Activated gamma-delta T cell treated with anti-CD3 and anti-CD28 coated beads, Interleukin-2, amount 50 U/mL, for 16 hours (primary cell): ENCODE data around the gene CD164L2.

Experiments used
- DNase-seq: peaks from one replicate; pipeline ENCODE4 v3.0.0-alpha.2; 2020; ENCODE audit warnings: low read depth

The CD164L2 gene

DNA sequence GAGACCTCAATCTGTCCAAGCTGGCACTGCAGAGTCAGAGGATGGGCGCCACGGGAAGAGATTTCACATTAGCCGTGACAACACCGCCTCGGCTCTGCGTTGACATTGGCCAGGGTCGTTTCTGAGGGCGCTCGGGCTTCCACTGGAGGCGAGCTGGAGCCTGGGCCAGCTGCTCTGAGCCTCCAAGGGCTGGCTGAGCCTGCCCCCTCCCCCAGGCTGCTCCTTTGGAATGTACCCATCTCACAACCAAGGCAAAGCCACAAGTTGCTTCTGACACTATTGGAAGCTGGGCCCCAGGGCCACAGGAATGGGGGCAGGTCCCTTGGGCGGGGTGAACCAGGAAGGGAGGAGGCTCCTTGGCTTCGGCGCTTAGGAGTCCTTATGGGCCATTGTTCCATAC lies 21.9 kb upstream of the CD164L2 start:
- no peak for DNase-seq

DNA sequence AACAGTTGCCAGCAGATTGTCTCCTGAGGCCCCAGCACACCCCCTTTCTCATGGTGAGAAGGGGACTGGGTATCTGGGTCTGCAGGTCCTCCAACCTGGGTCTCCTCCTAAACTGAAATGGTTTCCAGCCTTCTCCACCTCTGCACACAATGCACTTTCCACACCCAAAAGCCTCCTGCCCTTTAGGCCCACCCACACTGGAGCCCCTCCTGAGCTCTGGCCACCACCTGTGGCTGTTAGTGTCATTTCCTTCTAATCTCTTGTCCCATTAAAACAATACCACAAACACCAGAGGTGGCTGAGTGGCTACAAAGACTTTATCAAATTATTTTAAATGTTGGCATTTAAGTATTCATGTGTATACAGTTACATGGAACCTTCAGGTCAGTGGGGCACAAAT lies 20.8 kb upstream of the CD164L2 start:
- DNase-seq: no peak

DNA sequence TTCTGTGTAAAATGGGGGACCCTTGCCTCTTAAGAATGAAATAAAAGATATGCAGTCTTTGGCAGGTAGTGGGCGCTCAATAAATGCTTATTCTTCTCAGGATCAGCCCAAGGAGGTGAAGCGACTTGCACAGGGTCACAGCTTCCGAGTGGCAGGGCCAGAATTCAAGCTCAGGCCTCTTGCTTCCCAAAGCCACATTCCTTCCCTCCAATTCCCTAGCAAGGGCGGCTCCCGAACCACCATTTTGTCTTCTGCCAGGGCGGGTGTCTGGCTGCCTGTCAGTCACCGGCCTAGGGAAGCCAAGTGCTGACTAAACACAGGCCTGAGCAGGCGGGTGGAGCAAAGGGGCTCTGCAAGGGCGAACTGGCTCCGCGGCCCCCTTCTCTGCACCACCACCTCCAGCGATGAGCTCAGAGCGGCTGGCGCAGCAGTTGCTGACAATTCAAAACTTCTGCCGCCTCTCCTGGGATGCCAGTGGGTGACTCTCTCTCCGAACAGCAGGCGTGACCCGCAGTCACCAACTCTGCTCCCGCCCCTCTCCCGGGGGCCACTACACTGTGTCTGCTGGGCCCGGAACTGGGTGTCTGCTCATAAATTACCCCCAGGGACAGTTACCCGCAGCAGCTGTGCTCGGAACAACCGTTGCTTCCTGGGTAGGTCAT lies 20.1 kb upstream of the CD164L2 start:
- DNase-seq: no peak

DNA sequence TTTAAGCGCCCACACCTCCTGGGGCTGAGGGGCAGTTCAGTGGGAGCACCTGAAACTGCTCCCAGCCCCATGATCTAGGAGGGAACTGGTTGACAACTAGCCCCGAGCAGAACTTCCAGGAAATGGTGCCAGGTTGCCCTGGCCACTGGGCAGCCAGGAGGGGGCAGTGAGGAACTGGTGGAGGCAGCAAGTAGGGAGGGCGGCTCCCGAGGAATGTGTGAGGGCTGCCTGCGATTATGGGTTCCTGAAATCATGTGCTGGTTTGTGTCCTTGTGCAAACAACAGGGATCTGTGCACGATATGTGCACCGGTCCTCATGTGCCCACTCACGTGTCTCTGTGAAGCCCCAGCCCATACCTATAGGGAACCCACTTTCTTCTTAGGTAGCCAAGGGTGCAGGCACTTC lies 19.2 kb upstream of the CD164L2 start:
- no peak for DNase-seq

DNA sequence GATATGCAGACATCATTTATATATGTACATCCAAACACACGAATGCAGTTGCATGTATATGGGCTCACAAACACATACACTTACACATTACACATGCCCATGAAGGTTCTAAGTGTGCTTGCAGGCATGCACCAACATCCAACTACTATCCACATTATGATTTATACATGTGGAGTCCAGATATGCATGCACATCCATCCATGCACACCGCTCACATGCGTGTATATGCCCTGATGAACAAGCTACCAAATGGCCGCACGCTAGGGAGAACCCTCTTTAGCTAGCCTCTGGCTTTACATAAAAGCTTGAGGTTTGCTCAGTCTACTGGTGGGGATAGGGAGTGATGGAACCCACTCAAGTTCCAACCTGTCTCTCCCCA lies 17.8 kb upstream of the CD164L2 start:
- DNase-seq: no peak

DNA sequence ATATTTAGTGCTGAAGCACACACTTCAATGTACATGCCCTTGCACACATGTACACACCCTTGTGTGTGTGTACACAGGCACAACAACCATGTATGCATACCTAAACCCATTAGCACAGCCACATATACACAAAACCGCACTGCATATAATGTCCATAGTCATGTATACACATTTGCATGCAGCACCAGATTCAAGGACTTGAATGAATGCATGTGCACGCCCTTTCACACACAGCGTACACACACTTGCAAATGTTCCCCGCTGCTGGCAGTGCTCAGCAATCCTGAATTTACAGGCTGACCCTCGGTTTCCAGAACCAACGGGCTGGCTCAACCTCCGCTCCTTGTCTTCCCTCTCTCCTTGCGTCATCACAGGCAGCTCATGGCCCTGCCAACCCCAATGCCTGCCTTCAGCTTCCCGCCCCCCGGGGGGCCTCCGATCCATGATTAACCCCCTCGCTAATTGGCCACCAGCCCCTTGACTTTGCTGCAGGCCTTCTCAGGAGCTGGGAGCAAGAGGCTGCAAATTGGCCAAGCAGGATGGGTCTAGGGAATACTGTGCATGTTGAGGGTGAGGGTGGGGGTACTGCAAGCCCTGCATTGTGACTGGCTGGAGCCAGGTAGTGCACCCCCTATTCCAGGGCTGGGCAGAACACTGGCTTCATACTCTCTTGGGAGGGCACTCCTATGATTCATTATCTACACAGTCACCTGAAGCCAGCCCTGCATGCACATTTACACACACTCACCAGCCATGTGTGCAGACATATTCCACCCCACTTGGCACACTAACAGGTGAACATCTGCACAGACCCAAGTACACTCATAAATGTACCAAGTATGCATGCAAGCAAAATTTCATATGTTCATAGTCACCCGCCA lies 17.2 kb upstream of the CD164L2 start:
- DNase-seq: no peak

DNA sequence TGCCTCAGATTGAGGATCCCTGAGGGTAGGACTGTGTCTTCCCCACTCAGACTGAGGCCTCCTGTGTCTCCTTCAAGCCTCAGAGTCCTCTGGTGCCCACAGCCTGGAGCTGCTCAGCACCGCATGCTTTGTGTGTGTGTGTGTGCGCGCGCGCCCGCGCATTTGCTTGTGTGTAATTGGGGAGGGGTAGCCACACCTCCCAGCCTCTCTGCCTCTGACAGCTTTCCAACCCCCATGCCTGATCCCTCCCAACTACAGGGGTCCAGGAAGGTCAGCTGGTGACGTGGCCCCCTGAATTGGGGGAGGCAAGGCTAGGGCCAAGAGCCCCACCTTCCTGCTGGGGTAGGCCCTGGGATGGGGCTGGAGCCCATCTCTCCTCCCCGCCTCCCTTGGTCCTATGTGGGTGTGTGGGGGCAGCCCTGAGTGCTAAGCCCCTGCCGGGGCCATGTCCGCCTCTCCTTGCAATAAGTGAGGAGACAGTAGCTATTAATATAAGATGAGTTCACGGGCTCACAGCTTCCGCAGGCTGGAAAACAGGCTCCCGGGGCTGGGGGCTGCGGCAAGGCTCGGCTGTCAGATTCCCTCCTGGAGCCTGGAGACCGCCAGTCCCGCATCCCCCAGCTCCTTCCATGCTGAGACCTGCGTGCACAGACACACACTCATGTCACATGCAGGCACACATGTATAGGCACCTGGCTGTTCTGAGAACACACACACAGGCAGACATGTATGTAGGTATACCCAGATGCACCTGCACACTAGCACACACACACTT lies 16.3 kb upstream of the CD164L2 start:
- DNase-seq: no peak

DNA sequence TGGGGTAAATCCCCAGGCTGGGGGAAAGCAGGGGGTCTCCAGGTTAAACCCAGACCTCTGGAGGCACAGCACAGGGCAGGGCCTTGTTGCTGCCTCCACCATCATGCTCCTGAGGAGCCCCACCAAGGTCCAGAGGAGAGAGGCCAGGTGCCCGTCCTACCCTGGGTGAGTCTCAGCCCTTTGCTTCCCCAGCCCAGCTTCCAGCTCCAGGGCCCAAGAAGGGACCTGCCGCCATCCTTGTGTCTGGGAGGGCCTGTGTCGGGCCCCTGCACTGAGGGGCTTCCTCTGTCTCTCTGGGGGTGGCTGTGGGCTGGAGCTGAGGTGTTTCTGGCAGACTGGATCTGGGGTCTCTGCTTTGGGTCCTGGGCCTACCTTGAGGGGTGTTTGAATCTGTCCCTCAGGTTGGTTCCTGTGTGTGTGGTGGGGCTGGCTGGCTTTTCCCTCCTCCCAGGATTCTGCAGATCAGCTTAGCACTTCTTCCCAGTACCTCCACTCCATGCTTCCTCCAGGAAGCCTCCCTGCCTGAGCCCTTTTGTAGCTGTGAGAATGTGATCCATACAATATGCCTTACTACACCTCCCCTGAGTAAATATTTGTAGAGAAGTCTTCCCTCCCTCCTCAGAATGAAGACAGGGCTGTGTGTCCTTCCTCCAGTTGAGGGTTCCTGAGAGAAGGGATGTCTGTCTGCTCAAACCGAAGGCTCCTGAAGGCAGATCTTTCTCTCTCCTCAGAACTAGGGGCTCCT lies 15.4 kb upstream of the CD164L2 start:
- no peak for DNase-seq

DNA sequence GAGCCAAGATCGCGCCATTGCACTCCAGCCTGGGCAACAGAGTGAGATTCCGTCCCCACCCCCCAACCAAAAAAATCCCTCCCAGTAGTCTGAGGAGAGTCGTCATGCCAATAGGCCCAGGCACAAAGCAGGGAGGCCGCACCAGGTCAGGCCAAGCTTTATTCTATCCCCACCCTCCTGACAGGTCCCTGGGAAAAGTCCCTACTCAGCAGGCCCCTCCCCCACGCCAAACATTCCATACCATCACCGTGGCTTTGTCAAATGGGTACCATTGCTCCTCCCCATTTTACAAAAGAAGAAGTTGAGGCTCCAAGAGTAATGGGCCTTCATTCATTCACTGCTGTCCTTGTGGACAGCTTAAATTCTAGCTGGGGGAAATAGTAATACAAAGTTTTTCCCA lies 14.6 kb upstream of the CD164L2 start:
- DNase-seq: no peak

DNA sequence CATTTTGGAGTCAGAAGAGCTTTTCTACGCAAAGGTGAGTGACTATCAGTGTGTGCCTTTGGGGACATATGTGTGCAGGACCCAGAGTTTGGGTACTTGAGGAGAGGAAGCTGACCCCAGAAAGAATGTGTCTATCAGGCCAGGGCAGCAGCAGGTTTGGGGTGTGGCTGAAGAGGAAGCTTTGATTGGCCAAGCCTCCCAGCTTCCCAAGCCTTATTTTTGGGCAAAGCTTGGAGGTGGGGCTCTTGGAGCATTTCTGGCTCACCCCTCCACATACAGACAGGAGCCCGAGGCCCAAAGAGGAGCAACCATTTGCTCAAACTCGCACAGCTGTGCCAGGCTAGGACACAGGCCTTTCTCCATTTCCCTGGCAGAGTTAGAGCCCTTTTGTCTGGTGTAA lies 14.0 kb upstream of the CD164L2 start:
- DNase-seq: no peak

DNA sequence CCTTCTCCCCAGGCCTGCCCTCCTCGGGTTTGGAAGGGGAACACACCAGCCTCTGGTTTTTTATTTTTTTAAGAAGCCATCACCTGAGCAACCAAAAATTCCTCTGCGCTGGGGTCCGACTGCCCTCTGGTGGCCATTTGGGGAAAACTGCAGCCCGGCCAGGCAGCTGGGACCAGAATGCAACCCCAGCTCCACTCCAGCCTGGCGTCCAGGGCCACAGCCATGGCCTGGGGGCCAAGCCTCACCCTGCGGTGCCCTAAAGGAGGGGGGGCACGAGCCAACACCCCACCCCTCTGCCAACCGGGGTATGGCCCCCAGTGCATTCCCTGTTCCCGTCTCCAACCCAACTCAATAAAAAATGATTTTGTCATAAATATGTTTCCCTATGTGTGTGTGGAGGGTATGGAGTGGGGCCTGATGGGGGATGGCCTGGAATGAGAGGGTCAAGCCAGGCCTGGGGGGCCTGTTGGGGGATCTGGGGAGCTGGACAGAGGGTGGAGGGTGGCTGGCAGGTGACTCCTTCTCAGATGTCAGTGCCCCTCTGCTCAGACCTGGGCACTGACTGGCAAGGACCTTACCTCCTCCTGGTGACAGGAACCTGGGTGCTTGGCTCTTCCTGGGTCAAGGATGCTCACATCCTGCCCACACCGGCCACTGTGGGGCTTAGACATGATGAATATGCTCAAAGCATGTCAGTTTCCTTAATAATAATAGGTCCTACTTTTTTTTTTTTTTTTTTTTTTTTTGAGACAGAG lies 12.5 kb upstream of the CD164L2 start:
- peak; percentile 71 for DNase-seq

DNA sequence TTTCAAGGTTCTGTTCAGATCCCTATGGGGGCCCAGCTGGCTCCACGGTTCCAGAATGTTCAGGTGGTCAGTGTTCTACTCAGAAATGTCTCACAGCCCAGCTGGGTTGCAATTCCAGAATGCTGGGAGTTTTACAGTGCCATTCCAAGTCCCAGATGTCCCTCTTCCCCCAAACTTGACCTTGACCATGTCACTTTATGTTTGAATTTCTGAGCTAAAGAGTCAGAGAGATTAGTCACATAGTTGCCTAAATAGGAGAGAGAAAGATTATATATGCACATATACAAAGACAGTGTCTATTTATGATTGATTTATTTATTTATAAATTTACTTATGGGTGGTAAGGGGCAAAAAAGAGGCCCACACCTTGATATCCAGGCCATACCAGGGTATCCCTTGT lies 11.8 kb upstream of the CD164L2 start:
- DNase-seq: no peak

DNA sequence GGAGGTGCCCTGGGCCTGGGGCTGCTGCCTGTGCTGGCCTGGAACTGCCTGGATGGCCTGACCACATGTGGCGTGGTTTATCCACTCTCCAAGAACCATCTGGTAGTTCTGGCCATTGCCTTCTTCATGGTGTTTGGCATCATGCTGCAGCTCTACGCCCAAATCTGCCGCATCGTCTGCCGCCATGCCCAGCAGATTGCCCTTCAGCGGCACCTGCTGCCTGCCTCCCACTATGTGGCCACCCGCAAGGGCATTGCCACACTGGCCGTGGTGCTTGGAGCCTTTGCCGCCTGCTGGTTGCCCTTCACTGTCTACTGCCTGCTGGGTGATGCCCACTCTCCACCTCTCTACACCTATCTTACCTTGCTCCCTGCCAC lies 11.1 kb upstream of the CD164L2 start:
- DNase-seq: no peak

DNA sequence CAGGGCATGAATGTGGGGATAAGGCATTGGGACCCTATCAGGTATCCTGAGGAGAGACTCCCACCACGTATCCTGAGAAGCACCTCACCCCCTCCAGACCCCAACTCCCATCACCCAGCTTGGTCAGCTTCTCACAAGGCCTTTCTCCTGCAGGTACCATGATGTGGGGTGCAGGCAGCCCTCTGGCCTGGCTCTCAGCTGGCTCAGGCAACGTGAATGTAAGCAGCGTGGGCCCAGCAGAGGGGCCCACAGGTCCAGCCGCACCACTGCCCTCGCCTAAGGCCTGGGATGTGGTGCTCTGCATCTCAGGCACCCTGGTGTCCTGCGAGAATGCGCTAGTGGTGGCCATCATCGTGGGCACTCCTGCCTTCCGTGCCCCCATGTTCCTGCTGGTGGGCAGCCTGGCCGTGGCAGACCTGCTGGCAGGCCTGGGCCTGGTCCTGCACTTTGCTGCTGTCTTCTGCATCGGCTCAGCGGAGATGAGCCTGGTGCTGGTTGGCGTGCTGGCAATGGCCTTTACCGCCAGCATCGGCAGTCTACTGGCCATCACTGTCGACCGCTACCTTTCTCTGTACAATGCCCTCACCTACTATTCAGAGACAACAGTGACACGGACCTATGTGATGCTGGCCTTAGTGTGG lies 10.6 kb upstream of the CD164L2 start:
- no peak for DNase-seq

DNA sequence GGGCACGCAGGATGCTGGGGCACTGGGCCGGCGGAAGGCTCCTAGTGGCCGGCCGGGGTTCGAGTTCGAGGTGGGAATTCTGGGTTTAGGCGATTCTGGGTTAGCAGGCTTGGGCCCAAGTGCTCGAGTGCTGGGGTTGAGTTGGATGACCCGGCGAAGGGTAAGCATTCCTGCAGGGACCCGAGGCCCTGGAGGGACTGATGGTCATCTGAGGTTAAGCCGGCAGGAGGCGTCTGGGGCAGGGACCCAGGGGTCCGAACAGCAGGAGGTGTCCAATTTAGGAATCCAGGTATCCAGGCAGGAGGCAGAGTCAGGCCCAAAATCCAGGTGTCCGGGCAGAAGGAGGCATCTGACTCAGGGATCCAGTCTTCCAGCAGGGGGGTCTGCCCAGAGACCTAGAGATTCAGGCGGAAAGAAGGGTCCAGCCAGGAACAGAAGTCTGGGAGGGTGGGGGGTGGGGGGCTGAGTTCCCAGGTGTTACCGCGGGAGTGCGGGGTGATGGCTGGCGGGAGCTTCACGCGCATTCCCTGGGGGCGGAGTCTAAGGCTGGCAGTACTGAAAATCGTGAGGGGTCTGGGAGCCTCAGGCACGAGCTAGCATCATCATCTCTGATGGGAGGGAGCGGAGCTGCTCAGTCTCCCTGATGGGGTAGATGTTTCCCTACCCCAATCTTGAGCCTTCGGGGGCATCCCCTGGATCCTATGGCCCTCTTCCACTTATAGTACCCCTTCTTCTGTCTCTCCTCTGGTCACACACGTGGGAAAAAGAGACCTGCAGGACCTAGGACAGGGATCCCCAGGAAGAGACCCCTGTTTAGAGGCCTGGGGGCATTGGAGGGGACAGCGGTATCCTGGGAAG lies 9.9 kb upstream of the CD164L2 start:
- no peak for DNase-seq

DNA sequence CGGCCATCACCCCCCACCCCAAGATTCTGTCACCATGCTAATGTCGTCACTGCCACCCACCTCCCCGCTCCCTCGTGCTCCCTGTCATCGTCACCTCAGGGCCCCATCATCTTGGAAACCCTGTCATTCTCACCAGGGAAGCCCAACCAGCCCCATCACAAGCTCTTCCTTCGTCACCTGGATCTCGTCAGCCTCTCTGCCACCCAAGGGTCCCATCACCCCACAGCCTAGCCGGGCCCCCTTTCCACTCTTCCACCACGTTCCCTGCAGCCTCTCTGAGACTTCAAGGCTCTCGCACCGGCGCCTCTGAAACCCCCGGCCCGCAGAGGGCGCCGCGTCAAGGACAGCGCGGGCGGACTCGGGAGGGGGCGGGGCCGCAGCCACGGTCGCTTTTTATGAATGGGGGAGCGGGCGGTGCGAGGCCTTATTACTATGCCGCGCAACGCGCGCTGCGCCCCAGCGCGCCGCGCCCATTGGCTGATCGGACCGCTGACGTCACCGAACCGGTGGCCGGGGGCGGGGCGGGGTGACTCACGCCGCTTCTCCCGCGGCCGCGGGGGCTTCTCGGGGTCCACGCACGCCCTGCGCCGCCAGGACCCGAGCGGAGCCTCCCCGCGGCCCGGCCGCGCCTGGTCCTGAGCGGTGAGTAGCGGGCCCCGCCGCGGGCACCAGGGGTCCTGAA lies 9.1 kb upstream of the CD164L2 start, which contains the start of gene GPR3:
Gene GPR3 (plus strand): TSS at position 527 of the 682 bp plus-strand sequence. CDS start 1,177 bp downstream, outside the sequence.
- peak; percentile 85 for DNase-seq

DNA sequence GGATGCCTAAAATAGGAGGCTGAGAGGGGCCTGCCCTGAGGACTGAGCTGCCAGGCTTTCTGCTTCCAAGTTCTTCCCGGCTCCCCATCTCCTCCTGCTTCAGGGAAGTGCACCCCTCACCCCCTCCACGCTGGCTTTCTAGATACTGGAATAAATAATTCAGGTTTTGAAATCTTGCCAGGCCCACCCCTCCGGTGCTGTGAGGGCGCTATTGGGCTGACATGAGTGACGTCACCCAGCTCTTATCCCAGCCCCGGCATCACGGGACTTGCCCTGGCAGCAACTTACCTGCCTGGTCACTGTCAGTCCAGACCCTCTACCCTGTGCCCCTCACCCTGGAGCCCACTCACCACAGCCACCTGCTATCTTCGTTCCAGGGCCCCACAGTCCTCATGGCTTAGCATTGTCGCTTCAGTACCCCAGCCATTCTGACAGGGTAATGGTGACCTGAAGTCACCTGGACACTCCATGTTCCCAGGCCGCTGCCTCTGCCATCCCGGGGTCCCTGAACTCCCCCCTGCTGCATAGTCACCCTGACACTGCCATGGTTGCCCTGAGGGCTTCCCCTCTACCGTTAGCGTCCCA lies 8.5 kb upstream of the CD164L2 start:
- no peak for DNase-seq

DNA sequence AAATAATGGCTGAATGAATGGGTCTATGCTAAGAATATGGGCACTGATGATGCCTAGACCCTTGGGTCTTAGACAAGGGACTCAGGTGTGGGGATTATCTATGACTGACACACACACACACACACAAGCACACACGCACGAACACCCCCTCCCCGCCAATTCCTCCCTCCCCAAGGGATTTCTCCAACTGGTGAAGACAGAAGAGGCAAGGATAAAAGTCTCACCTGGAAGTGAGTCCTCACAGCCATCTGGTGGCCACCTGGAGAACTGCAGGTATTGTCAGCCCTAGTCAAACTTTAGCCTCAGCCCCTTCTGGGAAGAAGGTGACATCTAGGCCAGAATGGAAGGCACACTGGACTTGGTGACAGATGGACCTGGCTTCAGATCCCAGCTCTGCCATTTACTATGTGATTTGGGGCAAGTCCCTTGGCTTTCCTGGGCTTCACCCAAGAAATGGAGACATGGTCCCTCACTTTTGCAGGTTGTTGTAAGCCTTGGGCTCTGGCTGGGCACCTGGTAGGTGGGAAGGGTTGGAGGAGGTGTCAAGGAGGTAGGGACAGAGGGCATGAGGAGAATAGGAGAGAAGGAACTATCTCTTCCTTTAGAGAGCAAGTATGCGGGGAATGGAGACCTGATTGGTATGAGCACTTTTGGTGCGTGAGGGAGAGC lies 5.3 kb upstream of the CD164L2 start:
- DNase-seq: peak; percentile 65
